Right lung (tissue), 5 donors: ENCODE results near the gene WDR47. TPM values are rescaled to one million over a fixed set of nuclear protein-coding genes. Genes with fewer than 3 reads are reported as not detected.
A peak's percentile ranks its signal among the peaks of the same experiment; 100 is the strongest.
"Not testable (repeated sequence)": the region's sequence is repeated elsewhere in the genome, so short reads cannot be mapped to it uniquely, and the experiment has no call there.

Experiments
- DNase-seq, 2 donors: peaks; one replicate each; pipeline ENCODE4 v3.0.0-alpha.2; 2013
- polyA plus RNA-seq, 5 donors: library from polyadenylated mRNA; unstranded; fragments of 120-200 nt; gene quantifications; one replicate each; pipeline versions ENCODE4 v1.2.1 to v1.2.3, GENCODE V29; 2013; ENCODE audit warnings: inconsistent platforms in 1 of 5, low replicate concordance in 1 of 5; ENCODE audit not compliant: insufficient read length in 5 of 5, insufficient read depth in 1 of 5

WDR47 gene
- polyA plus RNA-seq, 5 donors, result 13.2 to 17.6 (median 16.0) TPM

DNA sequence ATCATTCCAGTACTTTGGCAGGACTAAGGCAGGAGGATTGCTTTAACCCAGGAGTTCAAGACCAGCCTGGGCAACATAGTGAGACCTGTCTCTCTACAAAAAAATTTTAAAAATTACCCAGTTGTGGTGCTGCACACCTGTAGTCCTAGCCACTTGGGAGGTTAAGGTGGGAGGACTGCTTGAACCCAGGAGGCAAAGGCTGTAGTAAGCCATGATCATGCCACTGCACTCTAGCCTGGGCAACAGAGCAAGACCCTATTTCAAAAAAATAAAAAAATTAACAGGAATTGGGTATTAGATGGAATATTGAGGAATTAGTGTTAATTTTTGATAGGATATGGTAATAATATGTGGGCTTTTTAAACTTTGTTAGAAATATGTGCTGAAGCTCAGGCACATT, 17.1 kb upstream of the WDR47 start:
- DNase-seq, result no peak

- DNase-seq, result no peak
These were observed 14.2 kb upstream of the WDR47 start for GRCh38 chr1:109056064-109056463.

DNA sequence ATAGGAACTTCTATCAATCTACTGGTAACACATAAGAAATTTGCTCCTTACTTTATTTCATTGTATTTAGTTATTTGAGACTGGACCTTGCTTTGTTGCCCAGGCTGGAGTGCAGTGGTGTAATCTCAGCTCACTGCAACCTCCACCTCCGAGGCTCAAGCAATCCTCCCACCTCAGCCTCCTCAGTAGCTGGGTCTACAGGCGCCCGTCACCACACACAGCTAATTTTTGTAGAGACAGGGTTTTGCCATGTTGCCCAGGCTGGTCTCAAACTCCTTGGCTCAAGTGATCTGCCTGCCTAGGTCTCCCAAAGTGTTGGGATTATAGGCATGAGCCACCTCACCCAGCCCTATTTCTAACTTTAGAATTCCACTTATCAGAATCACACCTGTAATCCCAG, 10.2 kb upstream of the WDR47 start:
- not testable (repeated sequence) for DNase-seq

DNA sequence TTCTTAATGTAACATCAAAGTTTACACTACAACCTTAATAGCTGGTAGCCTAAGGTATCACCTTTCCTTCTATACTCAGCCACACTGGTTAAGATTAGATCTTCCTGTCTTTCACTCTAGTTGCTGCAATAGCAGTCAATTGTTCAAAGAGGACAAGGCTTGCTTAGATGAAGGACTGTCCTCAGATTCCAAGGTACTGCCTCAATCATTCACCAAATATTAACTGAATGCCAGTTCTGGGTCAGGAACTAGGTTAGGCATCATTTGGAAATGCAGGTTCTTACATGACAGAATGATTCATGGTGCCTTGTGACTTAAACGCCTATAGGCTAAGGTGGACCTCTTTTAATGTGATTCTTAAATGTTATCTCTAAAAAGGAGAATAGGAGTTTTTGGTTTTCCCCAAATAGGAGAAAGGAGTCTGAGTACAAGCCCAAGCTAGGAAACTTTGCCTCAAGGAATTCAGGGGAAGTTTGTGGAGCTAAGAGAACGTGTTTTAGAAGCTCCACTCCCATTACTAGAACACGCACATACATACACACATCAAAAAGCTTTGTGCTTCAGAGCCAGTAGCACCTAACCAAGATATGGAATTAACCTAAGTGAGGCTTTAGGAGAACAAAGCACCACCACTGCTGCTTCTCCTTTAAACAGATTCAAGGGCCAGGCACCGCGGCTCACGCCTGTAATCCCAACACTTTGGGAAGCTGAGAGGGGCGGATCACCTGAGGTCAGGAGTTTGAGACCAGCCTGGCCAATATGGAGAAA, 8.5 kb upstream of the WDR47 start:
- no peak for DNase-seq

- DNase-seq, result no peak
These were observed 6.4 kb upstream of the WDR47 start for GRCh38 chr1:109048335-109048734.

DNA sequence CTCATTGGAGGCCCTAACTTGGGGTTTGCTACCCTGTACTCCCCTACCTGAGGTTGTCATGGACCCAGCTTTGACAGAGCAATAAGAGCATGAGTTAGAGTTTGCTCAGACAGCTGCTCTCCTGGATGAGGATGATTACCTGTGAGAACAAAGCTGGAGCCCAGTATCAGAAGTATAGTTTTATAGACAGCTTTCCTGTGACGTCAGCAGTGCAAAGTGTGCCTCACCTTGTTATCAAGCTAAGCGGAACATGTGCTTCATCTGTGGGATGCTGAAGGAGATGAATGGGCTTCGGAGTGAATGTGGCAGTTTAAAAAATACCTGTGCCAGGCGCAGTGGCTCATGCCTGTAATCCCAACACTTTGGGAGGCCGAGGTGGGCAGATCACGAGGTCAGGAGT, 5.4 kb upstream of the WDR47 start:
- DNase-seq, result no peak

- DNase-seq, result no peak
These were observed 4.8 kb upstream of the WDR47 start for GRCh38 chr1:109046671-109047070.

- no peak for DNase-seq
These were observed 3.7 kb upstream of the WDR47 start for GRCh38 chr1:109045595-109045994.

- peak in 1 of 2 donors; percentile 29 for DNase-seq
These were observed 797 bp downstream of the WDR47 start for GRCh38 chr1:109040989-109041620.

GRCh38 chr1:109040627-109040988, 1.3 kb downstream of the WDR47 start:
- DNase-seq, result peak in 1 of 2 donors; percentile 17

- no peak for DNase-seq
These were observed 7.5 kb downstream of the WDR47 start for GRCh38 chr1:109034382-109034781.

- DNase-seq, result not testable (repeated sequence)
These were observed 12.4 kb downstream of the WDR47 start for GRCh38 chr1:109029493-109029892.

- no peak for DNase-seq
These were observed 14.1 kb downstream of the WDR47 start for GRCh38 chr1:109027841-109028240.

DNA sequence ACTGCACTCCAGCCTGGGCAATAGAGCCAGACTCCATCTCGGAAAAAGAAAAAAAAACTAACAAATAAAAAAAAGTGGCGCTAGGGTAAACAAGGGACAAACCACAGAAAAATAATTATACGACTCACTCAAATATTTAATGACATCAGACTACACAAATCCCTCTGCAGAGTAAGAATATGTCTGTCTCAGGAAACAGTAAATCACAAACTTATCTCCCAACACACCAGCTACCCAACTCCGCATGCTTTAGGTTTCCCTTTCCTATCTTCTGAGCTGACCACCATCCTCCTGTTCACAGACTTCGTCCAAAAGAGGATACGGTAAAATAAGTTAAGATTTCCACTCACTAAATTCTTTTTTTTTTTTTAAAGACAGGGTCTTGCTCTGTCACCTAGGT, 16.2 kb downstream of the WDR47 start:
- no peak for DNase-seq

DNA sequence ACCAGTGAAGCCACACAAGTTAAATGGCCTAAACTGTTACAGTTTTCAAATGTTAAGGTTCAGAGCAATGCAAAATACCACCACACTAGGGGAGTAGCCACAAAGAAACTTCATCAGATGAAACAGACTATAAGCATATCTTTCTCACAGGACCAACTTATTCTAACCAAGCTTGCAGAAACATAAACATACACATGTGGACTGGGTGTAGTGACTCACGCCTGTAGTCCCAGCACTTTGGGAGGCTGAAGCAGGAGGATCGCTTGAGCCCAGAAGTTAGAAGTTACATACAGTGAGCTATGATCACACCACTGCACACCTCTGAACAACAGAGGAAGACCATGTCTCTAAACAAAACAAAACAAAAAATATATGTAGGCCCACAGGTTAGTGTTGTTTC, 17.3 kb downstream of the WDR47 start:
- no peak for DNase-seq

- DNase-seq, result no peak
These were observed 21.1 kb downstream of the WDR47 start for GRCh38 chr1:109020693-109021257.

DNA sequence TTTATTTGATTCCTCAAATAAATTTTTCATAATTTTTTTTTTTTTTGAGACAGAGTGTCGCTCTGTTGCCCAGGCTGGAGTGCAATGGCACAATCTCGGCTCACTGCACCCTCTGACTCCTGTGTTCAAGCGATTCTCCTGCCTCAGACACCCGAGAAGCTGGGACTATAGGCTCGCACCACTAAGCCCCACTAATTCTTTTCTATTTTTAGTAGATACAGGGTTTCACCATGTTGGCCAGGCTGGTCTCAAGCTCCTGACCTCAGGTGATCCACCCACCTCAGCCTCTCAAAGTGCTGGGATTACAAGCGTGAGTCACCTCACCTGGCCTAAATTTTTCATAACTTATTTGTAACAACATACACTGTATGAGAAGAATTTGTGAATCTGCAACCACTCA, 24.2 kb downstream of the WDR47 start:
- not testable (repeated sequence) for DNase-seq

DNA sequence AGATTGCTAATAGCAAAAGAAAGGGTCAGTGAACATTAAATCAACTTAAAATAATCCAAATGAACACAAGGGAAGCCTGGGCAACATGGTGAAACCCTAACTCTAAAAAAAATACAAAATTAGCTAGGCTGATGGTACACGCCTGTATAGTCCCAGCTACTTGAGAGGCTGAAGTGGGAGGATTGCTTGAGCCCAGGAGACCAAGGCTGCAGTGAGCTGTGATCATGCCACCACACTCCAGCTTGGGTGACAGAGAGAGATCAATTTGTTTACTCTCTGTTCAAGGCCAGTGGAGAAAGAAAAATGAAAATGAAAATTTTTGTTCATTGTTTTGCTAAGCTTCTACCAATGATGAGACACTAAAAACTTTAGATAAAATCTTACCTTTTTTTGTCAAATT, 24.8 kb downstream of the WDR47 start:
- DNase-seq, result no peak

DNA sequence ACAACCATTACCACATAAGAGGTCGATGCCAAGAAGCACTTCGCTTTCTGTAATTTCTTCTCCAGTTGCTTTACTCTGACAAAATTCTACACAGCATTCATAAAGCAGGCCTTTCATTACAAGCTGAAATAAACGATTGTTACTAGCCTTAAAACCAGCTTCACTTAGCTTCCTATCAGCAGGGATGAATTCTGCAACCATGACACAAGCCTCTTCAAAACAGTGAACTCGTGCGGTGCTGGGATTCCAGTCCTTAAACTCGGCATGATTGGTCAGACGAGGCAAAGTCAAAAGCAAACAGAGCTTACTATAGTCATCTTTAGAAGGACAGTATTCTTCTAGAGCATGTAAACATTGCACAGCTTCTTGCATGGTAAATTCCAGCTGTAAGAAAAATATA, 30.6 kb downstream of the WDR47 start:
- no peak for DNase-seq

GRCh38 chr1:108996622-108997021, 45.3 kb downstream of the WDR47 start:
- DNase-seq, result not testable (repeated sequence)

DNA sequence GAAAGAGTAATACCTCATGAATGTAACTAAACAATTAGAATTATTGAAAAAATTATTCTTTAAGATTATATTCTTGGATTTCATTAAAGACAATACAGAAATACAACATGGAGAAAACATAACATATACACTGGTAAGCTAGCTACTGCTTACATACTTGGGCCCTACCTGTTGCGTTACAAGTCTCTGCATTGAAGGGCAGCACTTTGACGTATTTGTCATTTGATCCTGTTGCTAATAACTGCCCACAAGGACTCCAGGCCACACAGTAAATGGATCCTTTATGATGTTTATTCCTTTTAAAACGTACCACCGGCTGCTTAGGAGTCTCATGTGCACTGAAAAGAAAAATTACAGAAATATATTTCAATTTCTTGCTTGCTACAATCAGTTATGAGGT, 58.8 kb downstream of the WDR47 start:
- no peak for DNase-seq

- no peak for DNase-seq
These were observed 65.2 kb downstream of the WDR47 start for GRCh38 chr1:108976658-108977057.

GRCh38 chr1:108972951-108973350, 69.0 kb downstream of the WDR47 start:
- DNase-seq, result no peak
